ENCODE results near the gene PUM2. TPM values are rescaled to one million over a fixed set of nuclear protein-coding genes. Genes with fewer than 3 reads are reported as not detected.

PUM2 gene
- total and polyA plus RNA-seq, 2 of the 13 experiments (the other 11 are each of a cell fraction or from before 2014, with no cell fraction given) = 69.6 to 69.8 TPM

GRCh38 chr2:20350753-20351554 is at the start of gene PUM2 (continued):
- TF ChIP-seq ZBTB40 (IDR thresholded peaks at IDR 0.05) (no peak), ZBTB40 (CRISPR knock-in tag; IDR thresholded peaks at IDR 0.05) (peak; percentile 85), TFE3 (CRISPR knock-in tag; IDR thresholded peaks at IDR 0.05) (peak; percentile 91), ZNF496 (CRISPR knock-in tag; IDR thresholded peaks at IDR 0.05; ENCODE audit: insufficient replicate concordance) (no peak), TEF (CRISPR knock-in tag; IDR thresholded peaks at IDR 0.05) (peak; percentile 90), TP53 (CRISPR knock-in tag; conservative IDR thresholded peaks at IDR 0.05) (peak; percentile 92; the same call in 1 of the 2 replicates), PCBP2 (optimal IDR thresholded peaks at IDR 0.05; ENCODE audit: low read depth, low read length, poor library complexity, severe bottlenecking) (no peak), NCOR1 (IDR thresholded peaks at IDR 0.05; ENCODE audit: borderline replicate concordance, low read length) (no peak; the same call in 1 of the 2 replicates), NFATC3 (CRISPR knock-in tag; IDR thresholded peaks at IDR 0.05) (peak; percentile 65; the same call in 1 of the 2 replicates), RAD21 (CRISPR knock-in tag; IDR thresholded peaks at IDR 0.05) (no peak; the same call in 1 of the 2 replicates), ZBTB44 (CRISPR knock-in tag; IDR thresholded peaks at IDR 0.05) (peak; percentile 96), JARID2 (CRISPR knock-in tag; IDR thresholded peaks at IDR 0.05; ENCODE audit: insufficient replicate concordance) (no peak), ZFP62 (CRISPR knock-in tag; IDR thresholded peaks at IDR 0.05) (peak; percentile 80; the same call in 1 of the 2 replicates)
